Measurements from ENCODE around the gene MCF2L2. TPM values are rescaled to one million over a fixed set of nuclear protein-coding genes. Genes with fewer than 3 reads are reported as not detected.
"Not testable (repeated sequence)": the region's sequence is repeated elsewhere in the genome, so short reads cannot be mapped to it uniquely, and the experiment has no call there.

The MCF2L2 gene
- total RNA-seq, 4 donors from 2014 or later = 0.61 to 2.9 (median 1.3) TPM

GRCh38 chr3:183180784-183181295 lies 247.6 kb downstream of the MCF2L2 start:
- Histone ChIP-seq H3K27me3 (peaks cover 0 to 61% (median 0%) of the 10 kb centered on the region in 4 donors), H3K4me3 (no peak overlapping the region), H3K4me1 (peaks cover 18 to 37% (median 23%) of the 10 kb centered on the region in 3 donors), H3K27ac (no peak overlapping the region), H3K36me3 (no peaks in the 10 kb centered on the region), H3K9me3 (no peaks in the 10 kb centered on the region)
- no peak for TF ChIP-seq CTCF (IDR thresholded peaks at IDR 0.05)
- TF ChIP-seq POLR2A (IDR thresholded peaks at IDR 0.05) = no peak
- DNase-seq = no peak
- intact Hi-C loops (cut with DNase I) = loop anchor here (5.0 kb wide), 1 partner anchor 206 kb away; no protein-coding TSS in a partner anchor
- 77 to 84% methylated on average over 5 to 11 of the region's 11 CpGs for WGBS, 2 donors

GRCh38 chr3:183180110-183180783 lies 248.2 kb downstream of the MCF2L2 start:
- H3K4me1 ChIP-seq = peaks cover 18 to 31% (median 21%) of the 10 kb centered on the region in 3 donors
- no peaks in the 10 kb centered on the region for H3K9me3 ChIP-seq
- peak overlapping the region in 2 of 4 donors; percentile 59 to 66 for H3K4me3 ChIP-seq
- 36 to 74% methylated on average over 7 to 12 of the region's 12 CpGs for WGBS, 2 donors
- TF ChIP-seq CTCF (IDR thresholded peaks at IDR 0.05) = no peak
- TF ChIP-seq POLR2A (IDR thresholded peaks at IDR 0.05) = no peak
- H3K36me3 ChIP-seq = no peaks in the 10 kb centered on the region
- H3K27ac ChIP-seq = no peak overlapping the region
- DNase-seq = no peak
- peaks cover 0 to 67% (median 0%) of the 10 kb centered on the region in 4 donors for H3K27me3 ChIP-seq
- intact Hi-C loops (cut with DNase I) = loop anchor here (5.0 kb wide), 1 partner anchor 207 kb away; no protein-coding TSS in a partner anchor

- H3K36me3 ChIP-seq; DNase-seq; intact Hi-C loops (cut with DNase I); H3K9me3 ChIP-seq: not testable (repeated sequence)
- H3K4me1 ChIP-seq = peaks cover 18 to 25% (median 21%) of the 10 kb centered on the region in 3 donors
- peak overlapping the region; percentile 46 to 66 (median 56) for H3K4me3 ChIP-seq
- H3K27ac ChIP-seq = peak overlapping the region in 2 of 4 donors; percentile 23 to 25
- peaks cover 0 to 72% (median 0%) of the 10 kb centered on the region in 4 donors for H3K27me3 ChIP-seq
- 8 to 40% methylated on average over 1 to 2 of the region's 18 CpGs for WGBS, 2 donors
Measured at GRCh38 chr3:183179550-183179908, 248.9 kb downstream of the MCF2L2 start.

GRCh38 chr3:183178833-183179549 lies 249.4 kb downstream of the MCF2L2 start:
- H3K27ac ChIP-seq = peak overlapping the region in 2 of 4 donors; percentile 23 to 25
- no peaks in the 10 kb centered on the region for H3K36me3 ChIP-seq
- H3K4me3 ChIP-seq = peak overlapping the region; percentile 46 to 66 (median 56)
- peaks cover 0 to 72% (median 0%) of the 10 kb centered on the region in 4 donors for H3K27me3 ChIP-seq
- 0 to 13% methylated on average over 7 to 13 of the region's 68 CpGs for WGBS, 2 donors
- intact Hi-C loops (cut with DNase I) = no loop called here
- DNase-seq = no peak
- peaks cover 18 to 25% (median 21%) of the 10 kb centered on the region in 3 donors for H3K4me1 ChIP-seq
- H3K9me3 ChIP-seq = no peaks in the 10 kb centered on the region
- TF ChIP-seq POLR2A (IDR thresholded peaks at IDR 0.05) (no peak), CTCF (IDR thresholded peaks at IDR 0.05) (peak in 1 of 6 experiments; percentile 2)

- Histone ChIP-seq H3K27me3 (peaks cover 0 to 73% (median 0%) of the 10 kb centered on the region in 4 donors), H3K4me1 (peaks cover 18 to 25% (median 21%) of the 10 kb centered on the region in 3 donors), H3K36me3 (no peaks in the 10 kb centered on the region), H3K4me3 (peak overlapping the region; percentile 46 to 66 (median 56)), H3K27ac (no peak overlapping the region), H3K9me3 (no peaks in the 10 kb centered on the region)
- 2 to 4% methylated on average over 6 of the region's 6 CpGs for WGBS, 2 donors
- intact Hi-C loops (cut with DNase I) = no loop called here
- DNase-seq = no peak
- no peak for TF ChIP-seq POLR2A (IDR thresholded peaks at IDR 0.05)
- no peak for TF ChIP-seq CTCF (IDR thresholded peaks at IDR 0.05)
Measured at GRCh38 chr3:183178512-183178832, 249.9 kb downstream of the MCF2L2 start.
